ENCODE measurements around the gene SUGCT.
"Not testable (repeated sequence)": the region's sequence is repeated elsewhere in the genome, so short reads cannot be mapped to it uniquely, and the experiment has no call there.

Gene SUGCT

DNA sequence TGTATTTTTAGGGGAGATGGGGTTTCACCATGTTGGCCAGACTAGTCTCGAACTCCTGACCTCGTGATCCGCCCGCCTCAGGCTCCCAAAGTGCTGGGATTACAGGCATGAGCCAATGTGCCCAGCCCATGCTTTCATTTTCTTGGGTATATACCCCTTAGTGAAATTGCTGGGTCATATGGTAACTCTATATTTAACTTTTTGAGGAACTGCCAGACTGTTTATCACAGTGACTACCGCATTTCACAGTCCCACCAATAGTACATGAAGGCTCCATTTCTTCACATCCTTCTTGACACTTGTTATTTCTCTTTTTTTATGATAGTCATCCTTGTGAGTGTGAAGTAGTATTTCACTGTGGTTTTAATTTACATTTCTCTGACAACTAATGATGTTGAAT, 134.0 kb downstream of the SUGCT start:
- not testable (repeated sequence) for DNase-seq

DNA sequence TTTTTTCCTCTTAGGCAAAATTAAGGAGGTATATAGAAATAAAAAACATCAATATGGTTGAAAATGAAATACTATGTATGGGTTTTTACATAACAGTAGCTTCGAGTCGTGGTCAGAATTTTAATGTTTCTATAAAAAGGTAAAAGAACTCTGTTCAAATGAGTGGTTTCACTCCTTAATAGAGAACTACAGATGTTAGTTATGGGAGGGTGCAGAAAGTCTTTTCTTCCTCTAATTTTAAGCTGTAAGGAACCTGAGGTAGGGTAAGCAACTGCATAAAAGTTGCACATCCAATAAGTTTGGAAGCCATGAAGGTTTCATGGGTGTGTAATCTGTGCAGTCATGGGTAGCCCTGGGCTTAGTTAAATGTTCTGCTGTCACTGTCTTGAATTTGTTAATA, 141.3 kb downstream of the SUGCT start:
- no peak for DNase-seq

DNA sequence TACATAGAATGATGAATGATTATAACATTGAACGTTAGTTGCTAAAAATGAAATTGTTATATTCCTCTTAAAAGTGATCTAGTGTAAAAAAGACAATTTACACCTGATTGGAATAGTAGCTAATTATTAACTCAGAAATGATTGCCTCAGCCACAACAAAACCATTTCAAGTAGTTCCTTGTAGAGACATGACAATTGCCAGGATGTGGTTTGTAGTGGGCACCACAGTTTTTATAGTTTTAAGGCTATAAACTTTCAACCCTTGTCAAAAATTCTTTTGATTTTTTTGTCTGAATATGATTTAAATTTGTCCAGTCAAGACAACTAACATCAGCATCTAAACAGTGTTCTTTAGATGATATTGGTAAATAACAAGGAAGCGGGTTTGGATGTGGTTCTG, 145.2 kb downstream of the SUGCT start:
- DNase-seq: no peak

DNA sequence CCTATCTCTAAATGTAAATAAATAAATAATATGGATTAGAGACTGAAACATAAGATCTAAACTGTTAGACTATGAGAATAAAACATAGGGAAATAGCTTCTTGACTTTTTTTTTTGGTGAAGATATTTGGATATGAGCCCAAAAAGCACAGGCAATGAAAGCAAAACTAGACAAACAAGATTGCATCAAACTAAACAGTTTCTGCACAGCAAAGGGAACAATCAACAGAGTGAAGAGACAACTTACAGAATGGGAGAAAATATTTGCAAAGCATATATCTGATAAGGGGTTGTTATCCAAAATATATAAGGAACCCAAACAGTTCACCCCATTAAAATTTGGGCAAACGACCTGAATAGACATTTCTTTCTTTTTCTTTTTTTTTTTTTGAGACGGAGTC, 148.1 kb downstream of the SUGCT start:
- no peak for DNase-seq

DNA sequence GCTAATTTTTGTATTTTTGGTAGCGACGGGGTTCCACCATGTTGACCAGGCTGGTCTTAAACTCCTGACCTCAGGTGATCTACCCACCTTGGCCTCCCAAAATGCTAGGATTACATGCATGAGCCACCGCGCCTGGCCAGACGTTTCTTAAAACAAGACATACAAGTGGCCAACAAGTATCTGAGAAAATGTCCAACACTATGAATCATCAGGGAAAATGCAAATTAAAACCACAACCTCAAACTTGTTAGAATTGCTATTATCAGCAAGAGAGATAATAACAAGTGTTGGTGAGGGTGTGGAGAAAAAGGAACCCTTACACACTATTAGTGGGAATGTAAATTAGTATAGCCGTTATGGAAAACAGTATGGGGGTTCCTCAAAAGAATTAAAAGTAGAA, 148.6 kb downstream of the SUGCT start:
- no peak for DNase-seq

DNA sequence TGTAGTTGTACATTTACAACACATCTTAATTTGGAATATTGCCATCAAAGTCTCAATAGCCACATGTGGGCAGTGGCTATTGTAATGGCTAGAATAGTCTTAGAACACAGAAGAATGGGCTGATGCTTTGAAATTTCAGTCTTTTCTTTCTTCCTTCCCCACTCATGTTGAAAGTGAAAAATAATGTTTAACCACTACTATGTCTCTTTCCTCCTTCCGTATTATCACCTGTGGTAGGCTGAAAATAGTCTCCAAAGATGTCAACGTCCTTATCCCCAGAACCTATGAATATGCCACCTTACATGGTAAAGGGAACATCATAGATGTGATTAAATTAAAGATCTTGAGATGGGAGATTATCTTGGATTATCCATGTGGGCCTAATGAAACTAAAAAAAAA, 154.0 kb downstream of the SUGCT start:
- no peak for DNase-seq

DNA sequence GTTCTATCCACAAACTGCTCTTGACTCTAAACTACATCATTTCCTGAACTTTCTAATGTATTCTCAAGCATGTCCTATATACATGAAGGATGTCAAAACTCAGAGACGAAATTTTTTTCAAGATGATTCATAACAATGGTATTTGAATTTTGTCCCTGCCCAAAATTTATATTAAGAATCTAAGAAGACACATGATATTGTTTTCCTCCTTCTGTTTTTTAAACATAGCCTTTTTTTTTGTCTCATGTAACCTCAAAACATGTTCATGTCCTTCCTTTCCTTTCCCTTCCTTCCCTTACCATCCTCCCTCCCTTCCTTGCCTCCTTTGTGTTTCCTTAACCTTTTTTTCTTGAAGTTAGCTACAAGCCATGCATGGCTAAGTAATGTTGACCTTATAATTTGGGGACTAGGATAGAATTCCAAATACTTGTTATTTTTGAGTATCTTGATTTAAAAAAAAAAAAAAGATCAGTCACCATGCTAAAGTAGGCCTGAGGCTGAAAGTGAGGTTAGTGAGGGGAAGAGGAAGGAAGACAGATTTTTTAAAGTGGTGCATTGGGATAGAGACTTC, 163.0 kb downstream of the SUGCT start:
- no peak for DNase-seq

DNA sequence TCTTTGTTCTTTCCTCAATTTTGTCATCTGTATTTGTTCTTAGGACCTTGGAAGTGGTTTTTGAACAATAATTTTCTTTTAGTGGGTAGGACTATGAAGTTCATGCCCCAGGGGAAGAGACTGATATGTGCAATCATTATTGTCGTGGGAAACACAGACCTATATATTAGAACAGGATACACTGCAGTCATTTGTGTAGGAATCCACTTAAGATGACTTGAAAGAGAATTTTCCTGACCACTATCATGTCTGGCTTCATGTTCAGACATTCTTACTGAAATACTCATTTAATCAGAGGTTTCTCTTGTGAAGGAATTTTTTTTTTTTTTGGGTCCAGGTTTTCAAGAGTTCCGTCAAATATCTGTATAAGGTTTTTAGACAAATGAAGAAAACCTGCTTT, 163.6 kb downstream of the SUGCT start:
- DNase-seq: no peak

DNA sequence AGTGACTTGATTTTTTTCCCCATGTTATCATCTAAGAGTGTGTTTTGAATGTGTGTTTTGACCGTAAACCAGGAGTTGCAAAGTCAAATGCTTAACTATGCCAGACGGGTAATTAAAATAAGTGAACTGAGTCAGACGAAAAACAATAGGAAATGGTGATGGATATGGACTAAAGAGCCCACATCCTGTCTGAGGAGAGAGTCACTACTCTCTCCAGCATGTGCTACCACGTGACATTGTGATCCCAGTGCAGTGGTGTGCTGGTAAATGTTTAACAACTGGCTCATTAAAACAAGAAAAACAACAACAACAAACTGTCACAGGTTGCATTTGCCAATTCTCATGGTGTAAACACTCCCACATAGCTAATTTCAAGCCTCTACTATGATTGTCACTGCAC, 164.3 kb downstream of the SUGCT start:
- DNase-seq: no peak

DNA sequence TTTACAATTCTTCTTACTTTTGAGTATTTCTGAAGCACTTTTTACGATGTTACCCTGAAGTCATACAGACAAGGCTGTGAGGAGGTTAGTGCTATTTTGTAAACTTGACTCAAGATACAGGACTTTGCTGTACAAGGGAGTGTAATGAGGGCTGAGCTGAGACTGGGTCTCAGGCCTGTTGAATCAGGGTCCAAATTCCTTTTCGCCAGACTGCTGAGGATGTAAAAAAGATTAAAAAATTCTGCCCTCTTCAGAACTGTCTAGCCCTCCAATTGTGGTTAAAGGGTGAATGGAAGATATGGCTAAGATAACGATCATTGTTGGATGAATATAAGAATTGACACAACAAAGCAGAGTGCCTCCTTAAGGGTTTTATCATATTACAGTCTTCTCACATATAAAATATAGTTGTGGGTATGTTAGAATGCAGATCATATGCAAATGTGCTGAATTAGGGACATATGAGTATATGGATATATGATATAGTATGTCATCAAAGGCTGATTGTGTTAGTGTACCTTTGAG, 165.4 kb downstream of the SUGCT start:
- DNase-seq: no peak

DNA sequence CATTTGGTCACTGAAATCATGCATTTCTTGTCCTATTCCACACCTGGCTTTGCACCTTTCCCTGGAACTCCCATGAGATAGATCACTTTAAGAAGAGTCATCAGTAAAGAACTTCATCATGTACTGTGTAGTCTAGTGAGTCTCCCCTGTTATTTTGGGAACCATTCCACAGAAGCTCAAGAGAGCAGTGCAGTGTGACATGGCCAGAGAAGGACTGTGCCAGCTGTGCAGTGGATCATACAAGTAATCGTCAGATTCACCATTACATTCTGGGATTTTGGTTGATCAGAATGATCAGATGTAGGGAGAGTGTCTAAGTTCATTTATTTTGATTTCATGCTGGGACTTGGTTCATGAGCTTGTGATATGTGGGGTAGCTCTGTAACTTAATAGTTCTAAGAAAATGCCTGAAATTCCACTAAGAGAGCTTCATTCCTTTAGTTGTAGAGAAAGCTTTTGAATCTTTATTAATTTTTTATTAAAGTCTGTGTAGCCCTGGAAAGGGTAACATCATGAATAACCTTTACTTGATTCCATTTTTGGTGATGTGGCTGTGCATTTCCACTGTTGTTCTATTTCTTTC, 166.8 kb downstream of the SUGCT start:
- no peak for DNase-seq

DNA sequence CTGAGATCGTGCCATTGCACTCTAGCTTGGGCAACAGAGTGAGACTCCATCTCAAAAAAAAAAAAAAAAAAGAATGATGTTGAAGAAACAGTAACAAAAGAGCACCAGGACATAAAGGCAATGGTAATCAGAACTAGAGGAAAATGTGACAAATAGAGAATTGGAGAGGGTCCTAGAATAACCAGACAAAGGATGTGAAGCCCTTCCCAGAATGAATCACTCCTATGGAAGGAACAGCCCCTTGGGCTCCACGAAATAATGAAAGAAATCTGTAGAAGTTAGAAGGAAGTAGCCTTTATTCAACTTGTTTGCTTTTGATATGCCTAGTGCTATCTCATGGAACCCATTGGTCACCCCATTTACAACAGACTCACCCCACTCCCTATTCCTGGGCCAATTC, 169.2 kb downstream of the SUGCT start:
- DNase-seq: no peak

DNA sequence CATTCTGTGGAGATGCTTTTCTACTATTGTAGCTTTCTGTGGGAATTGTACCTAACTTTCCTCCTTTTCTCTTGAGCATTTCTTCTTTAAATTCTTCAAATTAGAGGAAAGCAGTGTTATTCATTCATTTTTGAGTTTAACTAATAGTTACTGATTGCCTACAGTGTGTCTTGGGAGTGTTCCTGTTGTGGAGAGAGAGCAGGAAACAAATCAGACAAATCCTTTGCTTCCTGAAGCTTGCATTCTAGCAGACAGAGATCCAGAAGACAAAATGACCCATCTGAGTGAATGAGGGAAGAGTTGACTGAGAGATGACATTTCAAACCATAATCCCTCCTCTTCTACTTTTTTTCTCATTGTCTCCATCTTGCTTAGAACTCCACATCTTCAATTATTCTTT, 170.4 kb downstream of the SUGCT start:
- DNase-seq: no peak

DNA sequence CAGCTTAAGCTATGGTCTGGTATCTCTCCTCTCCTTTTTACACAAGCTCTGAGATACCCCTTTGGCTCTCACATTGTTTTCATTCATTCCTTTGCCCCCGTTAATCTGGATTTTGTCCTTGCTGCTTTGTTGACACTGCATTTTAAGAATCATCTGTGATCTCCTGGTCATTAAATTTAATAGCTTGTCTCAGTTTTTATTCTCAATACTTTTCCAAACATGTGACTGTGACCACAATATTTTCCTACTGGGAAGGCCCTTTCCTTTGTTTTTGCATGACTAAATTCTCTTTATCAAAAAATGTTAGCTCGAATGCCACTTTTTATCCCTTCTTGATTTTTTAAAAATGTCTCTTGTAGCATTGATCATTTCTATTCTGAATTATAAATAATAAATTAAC, 171.2 kb downstream of the SUGCT start:
- DNase-seq: no peak

DNA sequence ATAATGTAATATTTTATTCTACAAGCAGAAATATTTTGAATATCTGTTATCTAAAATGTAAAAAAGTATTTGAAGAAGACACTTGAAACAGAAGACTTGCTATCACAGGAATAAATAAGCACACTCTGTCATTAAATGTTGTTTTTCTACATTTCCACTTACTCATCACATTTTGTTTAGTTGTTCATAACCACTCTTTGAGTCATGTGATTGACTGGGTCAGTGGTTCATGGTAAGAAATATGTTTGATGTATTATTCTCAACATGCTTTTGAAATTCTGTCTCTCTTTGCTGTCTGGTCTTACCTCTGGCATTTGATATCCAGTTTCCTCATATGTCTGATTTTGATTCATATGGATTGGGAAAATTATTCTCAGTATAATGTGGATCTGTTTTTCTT, 171.8 kb downstream of the SUGCT start:
- DNase-seq: no peak

DNA sequence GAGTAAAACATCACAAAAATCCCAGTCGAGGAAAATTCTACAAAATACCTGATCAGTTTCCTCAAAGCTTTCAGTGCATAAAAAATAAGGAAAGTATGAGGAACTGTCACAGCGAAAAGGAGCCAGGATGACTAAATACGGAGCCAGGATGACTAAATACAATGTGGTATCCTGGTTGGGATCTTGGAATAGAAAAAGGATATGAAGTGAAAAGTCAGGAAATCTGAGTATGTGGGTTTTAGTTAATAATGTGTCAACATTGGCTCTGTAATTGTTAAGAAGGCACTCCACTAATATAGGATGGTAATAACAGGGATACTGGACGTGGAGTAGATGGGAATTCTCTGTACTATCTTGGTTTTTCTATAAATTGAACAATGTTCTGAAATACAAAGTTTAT, 175.5 kb downstream of the SUGCT start:
- DNase-seq: no peak

DNA sequence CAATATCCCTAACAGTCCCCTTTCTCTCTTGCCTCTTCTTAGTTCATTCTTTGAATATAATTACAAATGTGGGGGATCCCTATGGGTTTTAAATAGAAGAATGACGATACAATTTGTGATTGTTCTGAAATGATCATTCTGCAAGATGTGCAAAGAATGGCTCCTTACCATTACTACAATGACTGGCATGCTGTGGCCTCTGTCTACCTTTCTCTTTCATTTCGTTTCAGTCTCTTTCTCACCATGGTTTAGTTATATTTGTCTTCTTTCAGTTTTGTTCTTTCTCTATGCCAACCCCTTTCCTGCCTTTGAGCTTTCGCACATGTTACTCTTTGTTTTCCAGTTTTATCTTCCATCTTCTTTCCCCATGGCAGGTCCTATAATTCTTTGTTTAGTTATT, 176.5 kb downstream of the SUGCT start:
- DNase-seq: no peak

DNA sequence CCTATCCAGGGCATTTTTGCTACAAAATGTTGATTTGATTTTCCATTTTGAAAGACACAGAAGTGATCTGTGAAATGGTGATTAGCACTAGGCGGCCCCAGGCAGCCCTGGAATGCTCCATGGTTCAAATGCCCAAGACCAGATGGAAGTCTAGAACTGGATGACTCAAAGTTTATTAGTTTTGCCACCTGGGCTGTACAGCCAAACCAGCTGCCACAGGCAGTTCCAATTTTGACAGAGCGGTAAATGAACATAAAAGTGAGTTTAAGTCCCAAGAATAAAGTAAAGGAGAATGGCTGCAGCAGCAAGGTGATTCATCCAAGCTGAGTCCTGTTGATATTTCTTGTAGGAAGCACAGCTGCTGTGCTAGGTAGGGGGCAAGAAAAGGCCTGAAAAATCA, 180.5 kb downstream of the SUGCT start:
- DNase-seq: no peak

DNA sequence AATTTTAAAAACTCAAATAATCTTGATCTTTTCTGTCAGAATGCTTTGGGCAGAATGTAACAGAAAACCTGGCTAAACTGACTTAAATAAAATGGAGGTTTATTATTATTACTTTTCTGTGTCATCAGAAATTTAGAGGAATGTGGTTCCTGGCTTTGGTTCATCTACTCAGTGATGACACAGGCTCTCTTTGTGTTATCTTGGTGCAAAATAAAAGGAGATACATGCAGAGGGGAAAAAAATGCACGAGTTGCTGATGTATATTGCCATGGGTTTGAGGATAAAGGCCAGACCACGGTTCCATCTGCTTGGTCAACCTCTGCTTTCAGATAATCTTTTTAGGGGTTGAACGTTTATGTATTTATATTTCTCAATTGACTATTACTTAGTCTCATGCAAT, 181.4 kb downstream of the SUGCT start:
- no peak for DNase-seq

DNA sequence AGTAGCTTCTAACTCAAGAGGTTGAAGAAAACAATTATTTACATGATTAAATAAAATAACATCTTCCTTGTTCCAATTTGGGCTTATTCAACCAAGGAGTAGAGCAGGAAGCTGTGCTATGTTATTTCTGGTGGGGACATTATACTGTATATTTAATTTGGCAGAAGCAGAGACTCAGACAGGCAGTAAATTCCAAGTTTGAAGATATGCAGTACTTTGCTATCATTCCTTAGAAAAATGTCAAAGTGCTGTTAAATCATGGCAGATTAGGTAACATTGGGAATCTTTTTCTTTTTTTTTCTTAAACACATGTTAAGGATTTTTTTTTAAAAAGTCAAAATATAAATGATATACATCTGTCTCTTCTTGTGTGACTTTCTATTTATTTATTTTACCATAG, 190.1 kb downstream of the SUGCT start:
- DNase-seq: no peak

DNA sequence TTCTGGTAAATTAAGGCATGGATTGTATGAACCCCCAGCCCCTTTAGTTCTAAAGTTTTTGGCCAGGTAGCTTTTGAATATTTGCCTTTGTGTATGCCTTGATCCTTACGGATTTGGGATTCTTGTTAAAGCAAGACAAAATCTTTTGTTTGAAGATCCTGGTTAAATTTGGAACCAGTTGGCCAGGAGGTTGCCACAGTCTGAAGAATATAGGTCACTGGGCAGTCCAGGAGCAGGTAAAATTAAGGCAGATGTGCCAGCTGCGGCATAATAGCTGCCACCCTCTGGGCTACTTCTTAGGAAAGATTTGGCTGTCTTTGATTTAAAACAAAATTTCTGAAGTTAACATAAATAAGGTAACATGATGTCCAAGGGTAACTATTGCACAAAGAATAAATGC, 192.3 kb downstream of the SUGCT start:
- no peak for DNase-seq

DNA sequence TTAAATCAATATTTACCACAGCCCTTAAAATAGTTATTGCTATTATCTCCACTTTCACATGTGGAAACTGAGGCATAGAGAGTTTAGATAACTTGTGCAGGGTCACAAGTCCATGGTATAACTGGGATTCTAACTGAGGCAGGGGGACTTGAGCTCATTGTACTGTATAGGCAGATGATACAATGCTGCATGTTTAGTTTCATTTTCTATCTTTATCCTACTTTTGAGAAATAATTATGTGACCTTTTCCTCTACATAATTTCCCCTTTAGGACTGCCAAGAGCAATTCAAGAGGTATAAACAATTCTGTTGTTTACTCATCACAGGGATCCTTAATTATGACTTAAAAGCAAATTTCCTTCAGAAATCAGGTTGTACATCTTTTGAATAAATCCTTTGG, 193.1 kb downstream of the SUGCT start:
- no peak for DNase-seq

DNA sequence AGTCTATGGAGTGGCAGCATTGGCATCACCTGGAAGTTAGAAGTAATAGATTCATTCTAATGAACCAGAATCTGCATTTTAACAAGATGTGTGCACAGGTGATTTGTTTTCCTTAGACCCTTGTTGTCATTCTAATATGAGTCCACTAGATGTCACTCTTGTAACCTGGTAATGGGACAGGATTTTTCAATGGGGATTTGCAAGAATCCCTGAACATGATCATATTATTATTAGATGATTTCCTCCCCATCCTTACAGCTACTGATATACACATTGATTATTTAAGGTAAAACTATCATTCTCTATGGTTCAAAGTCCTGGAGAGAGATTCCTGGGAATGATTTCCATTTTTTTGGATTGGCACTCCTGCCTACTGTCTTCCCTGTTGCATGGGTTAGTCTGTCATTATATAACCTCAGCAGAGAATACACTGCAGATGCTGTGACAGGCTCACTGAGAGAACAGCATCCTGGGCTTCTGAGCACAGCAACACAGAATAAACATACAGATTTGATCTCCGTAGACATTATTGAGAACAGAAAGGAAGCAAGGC, 194.9 kb downstream of the SUGCT start:
- no peak for DNase-seq

DNA sequence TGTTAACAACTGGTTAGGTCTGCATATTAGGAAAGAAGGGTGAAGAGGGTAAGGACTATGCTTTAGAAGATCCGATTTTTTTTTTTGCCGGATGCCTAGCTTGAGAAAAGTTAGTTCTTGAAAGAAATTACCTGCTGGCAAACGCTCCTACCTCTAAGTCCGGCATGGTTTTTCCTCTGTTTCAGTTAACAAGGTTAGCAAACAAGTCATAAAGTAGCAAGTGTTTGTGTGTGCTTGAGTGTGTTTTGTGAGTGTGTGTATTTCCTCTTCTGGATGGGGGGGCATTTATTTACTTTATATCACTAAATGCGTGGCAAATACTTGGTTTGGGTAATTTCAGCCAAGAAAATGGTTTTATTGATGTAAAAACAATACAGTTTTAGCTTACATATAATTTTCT, 195.6 kb downstream of the SUGCT start:
- DNase-seq: no peak

DNA sequence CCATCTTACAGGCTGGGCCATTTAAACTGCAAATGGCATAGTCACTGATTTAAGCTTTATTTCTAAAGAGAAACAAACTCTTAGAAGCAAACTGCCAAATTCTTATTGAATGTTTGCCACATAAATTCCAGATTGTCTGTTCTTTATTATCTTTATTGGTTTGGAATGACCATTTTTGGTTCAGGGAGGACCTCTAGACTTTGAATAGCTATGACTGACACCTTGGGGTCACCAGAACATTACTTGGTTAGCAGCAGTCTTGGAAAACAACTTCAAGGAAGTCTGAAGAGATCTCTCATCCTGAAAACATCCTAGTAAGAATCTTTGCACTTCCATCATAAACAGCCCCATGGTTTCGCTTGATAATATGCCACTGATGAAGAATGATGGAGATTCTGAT, 197.1 kb downstream of the SUGCT start:
- no peak for DNase-seq
